Inferior parietal cortex (tissue), 1 donor: ENCODE data around the gene ATG2A.

Experiments used
- DNase-seq: peaks from one replicate; pipeline ENCODE4 v3.0.0-alpha.2; 2016; ENCODE audit errors: extremely low spot score

ATG2A gene

GRCh38 chr11:64916775-64917662 lies at the start of gene ATG2A:
TSS of gene ATG2A (minus strand) at chr11:64917209. CDS start at chr11:64917135, 74 bp downstream.
- peak; percentile 99 for DNase-seq

DNA sequence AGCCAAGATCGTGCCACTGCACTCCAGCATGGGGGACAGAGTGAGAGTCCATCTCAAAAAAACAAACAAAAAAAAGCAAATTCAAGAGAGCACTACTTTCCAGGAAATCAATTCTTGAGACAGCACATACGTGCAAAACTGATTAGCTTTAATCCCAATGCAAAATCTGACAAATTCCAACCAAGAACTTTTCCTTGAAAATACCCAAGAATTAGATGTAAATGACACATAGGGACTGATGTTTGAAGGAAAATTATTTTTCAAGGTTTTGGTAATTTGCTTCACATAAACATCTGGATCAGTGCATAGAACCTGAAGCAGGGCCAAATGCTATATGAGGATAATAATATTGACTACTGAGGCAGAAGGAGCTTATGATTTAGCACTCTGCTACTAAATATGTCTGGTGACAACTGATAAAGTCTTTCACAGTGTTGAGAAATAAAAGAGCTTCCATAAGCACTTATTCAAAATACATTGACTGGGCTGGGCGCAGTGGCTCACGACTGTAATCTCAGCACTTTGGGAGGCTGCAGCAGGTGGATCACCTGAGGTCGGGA lies 46.1 kb upstream of the ATG2A start:
- no peak for DNase-seq

- DNase-seq: no peak
These were observed 43.7 kb upstream of the ATG2A start for GRCh38 chr11:64960719-64961118.

GRCh38 chr11:64959498-64959897 lies 42.5 kb upstream of the ATG2A start:
- no peak for DNase-seq

DNA sequence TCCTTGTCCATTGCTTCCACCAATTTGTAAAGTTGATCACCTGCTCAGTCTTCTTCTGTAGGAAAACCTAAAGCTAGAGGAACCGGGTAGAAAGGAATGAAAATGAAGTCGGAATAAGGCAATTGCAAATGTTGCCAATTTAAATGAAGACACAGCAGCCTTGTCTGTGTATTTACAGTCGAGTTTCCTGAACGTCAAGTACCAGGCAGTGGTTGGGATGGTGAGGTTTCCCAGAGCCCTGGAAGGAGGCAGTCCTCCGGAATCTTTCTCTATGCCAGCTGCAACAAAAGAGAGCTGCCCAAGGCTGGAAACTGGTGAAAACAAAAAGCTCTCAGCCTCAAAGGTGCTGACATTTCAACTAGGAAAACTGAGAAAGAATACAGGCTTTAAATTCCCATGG lies 37.2 kb upstream of the ATG2A start:
- DNase-seq: no peak

DNA sequence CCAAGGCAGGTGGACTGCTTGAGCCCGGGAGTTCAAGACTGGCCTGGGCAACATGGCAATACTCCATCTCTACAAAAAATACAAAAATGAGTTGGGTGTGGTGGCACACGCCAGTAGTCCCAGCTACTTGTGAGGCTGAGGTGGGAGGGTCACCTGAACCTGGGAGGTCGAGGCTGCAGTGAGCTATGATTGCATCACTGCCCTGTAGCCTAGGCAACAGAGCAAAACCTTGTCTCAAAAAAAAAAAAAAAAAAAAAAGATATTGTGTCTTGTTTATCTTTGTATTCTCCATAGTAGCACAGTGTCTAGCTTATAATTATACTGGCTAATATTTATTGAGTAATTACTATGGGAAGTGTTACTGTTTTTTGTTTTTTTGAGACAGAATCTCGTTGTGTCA lies 34.5 kb upstream of the ATG2A start:
- DNase-seq: no peak

- DNase-seq: no peak
These were observed 30.3 kb upstream of the ATG2A start for GRCh38 chr11:64947208-64947814.

GRCh38 chr11:64936539-64936938 lies 19.5 kb upstream of the ATG2A start:
- DNase-seq: no peak

DNA sequence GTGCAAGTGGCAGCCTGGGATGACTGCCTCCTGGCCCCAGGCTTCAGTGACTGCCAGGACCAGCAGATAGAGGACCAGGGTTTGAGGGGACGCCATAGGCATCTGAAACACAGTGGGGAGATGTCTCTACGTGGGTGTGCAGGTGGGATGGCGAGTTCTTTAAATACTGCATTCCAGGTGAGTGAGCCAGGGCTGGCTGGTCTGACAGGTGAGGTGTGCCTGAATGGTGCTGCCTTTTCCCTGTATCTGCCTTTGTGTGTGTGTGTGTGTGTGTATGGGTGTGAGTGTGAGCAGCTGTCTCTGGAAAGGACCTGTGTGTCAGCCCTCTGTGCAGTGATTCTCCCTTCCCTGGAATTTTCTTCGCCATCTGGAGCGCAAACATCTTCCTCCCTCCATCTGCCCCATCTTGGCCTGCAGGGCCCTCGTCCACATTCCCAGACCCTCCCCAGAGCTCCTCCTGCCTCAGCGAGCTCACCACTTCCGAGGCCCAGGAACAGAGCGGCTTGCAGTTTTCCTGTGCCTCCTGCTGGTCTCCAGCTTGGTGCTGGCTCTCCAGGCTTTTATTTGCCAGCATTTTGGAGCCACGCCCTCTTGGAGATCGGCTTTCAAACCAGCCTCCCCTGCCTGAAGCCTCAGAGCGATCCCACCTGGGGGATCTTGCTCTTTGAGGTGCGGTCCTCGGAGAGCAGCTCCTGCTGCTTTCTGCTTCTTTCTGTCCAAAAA lies 18.5 kb upstream of the ATG2A start, which contains the start of gene GPHA2:
Gene GPHA2 (minus strand): TSS at position 535 of the 723 bp plus-strand sequence. CDS start 433 bp downstream, at position 102.
- no peak for DNase-seq

GRCh38 chr11:64934682-64935358 lies 17.8 kb upstream of the ATG2A start:
- no peak for DNase-seq

GRCh38 chr11:64933935-64934681 lies 17.1 kb upstream of the ATG2A start:
- no peak for DNase-seq

- DNase-seq: no peak
These were observed 16.4 kb upstream of the ATG2A start for GRCh38 chr11:64933213-64933934.

DNA sequence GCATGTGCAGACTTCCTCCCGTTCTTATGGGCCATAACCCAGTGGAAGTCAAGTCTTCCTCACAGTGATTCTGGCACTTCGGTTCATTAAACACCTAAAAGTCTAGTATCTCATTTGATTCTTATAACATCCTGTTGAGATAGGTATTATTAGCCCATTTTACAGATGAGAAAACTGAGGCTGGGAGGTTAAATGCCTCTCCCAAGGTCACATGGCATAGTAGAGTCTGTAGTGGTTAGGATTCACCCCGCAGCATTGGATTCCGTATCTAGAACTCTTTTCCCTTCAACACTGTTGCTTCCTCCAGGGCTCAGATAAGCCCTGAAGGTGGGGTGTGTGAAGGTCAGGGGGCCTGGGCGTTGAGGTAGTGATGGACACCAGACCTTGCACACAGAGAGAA lies 15.3 kb upstream of the ATG2A start:
- no peak for DNase-seq

DNA sequence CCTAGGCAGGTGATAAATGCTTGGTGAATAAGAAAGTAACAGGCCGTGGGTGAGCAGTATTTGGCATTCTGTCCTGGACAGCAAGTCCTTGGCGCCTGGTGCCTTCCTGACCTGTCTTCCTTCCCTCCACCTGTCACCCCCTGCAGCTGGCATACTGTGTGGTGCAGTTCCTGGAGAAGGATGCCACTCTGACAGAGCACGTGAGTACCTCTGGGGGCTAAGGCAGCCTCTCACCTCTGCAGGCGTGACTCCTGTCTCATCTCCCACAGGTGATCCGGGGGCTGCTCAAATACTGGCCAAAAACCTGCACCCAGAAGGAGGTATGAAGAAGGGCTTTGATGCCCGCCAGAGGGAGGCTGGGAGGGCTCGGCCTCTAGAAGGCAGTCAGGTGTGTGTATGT lies 14.3 kb upstream of the ATG2A start:
- no peak for DNase-seq

GRCh38 chr11:64930340-64930739 lies 13.3 kb upstream of the ATG2A start:
- DNase-seq: no peak

- DNase-seq: no peak
These were observed 12.6 kb upstream of the ATG2A start for GRCh38 chr11:64929625-64930024.

DNA sequence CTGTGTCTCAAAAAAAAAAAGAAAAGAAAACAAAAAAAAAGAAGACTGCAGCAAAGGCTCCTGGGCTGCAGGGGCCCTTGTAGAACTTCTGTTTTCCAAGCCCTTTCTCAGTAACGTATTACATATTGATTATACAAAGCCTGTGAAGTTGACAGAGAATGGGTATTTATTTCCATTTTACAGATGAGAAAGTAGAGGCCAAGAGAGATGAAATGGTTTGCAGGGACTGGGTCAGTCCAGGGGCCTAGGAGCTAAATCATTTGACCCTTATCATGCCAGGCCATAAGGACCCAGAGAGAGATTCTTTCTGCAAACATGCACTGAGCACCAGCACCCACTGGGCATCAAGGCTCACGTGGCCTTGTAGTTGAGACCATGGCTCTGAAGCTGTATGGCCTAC lies 11.9 kb upstream of the ATG2A start:
- DNase-seq: no peak

DNA sequence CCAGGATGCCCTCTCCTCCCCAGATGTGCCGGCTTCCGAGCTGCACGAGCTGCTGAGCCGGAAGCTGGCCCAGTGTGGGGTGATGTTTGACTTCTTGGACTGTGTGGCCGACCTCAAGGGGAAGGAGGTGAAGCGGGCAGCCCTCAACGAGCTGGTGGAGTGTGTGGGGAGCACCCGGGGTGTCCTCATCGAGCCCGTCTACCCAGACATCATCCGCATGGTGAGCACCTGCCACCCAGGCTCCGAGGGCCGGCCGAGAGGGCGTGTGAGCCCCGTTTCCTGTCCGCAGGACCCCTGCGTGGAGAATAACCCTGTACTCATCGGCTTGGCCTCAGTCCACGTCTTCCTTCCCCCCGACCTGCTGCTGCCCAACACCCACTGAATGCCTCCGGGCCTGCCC lies 9.7 kb upstream of the ATG2A start:
- no peak for DNase-seq

DNA sequence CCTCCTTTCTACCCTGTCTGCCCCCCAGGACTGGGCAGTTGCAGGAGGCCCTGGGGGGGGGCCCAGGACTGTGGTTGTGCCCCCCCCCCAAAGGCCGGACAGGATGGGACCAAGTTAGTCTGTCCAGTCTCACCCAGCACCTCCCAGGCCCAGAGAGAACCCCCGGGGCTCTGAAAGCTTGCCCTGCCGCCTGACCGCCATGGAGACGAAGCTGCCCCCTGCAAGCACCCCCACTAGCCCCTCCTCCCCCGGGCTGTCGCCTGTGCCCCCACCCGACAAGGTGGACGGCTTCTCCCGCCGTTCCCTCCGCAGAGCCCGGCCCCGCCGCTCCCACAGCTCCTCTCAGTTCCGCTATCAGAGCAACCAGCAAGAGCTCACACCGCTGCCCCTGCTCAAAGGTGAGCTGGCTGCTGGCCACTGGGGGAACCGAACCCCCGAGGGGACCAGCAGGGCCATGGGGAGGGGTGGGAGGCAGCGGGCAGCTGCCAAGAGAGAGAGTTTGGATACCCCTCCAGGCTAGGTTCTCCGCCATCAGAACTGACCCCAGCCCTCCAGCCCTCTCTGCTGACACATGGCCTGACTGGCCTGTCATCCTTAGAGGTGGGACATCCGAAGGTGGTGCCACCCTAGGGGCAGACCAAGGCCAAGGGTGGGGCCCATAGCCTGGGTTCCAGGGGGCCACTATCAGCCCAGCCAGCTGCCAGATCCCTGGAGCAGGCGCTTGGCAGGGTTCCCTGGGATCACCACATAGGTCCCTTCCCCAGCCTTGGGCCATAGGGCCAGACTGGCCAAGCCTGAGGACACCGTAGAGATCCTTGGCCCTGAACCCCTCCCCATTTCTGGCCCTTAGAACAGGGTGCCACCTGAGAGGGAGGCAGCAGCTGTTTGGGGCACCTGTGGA lies 8.8 kb upstream of the ATG2A start:
- DNase-seq: no peak
